Stimulated activated naive B cell treated with anti-CD40 and anti-IgM and Interleukin-4, amounts not matched to agents 10 μg/mL and 1 μg/mL and 100 μg/mL, for 72 hours (primary cell): Measurements from ENCODE around the gene AP3S1.

Source experiments
- ATAC-seq, 2 donors: fragments of 150-1000 bp; cut with Tn5 transposase; replicated peaks; 2 replicates each; pipeline ENCODE4 v1.10.0; 2021; ENCODE audit warnings: moderate library complexity in 1 of 2
- DNase-seq: peaks from one replicate; pipeline ENCODE4 v3.0.0; 2021
- H3K27ac Mint-ChIP-seq: one replicate; pipeline ENCODE4 v1.8.0; 2022; ENCODE audit warnings: mild to moderate bottlenecking, mixed read lengths
- H3K27me3 Mint-ChIP-seq, 2 donors: one replicate each; pipeline ENCODE4 v1.8.0; 2022; ENCODE audit warnings: mixed read lengths in 2 of 2
- H3K36me3 Mint-ChIP-seq, 2 donors: one replicate each; pipeline ENCODE4 v1.8.0; 2022; ENCODE audit warnings: mixed read lengths in 2 of 2, mild to moderate bottlenecking in 1 of 2
- H3K4me1 Mint-ChIP-seq, 2 donors: one replicate each; pipeline ENCODE4 v1.8.0; 2022; ENCODE audit warnings: mixed read lengths in 2 of 2, mild to moderate bottlenecking in 1 of 2
- H3K4me3 Mint-ChIP-seq, 2 donors: one replicate each; pipeline ENCODE4 v1.8.0; 2022; ENCODE audit warnings: mild to moderate bottlenecking in 2 of 2, mixed read lengths in 2 of 2, moderate library complexity in 1 of 2
- H3K9me3 Mint-ChIP-seq, 2 donors: one replicate each; pipeline ENCODE4 v1.8.0; 2022; ENCODE audit warnings: mixed read lengths in 2 of 2, mild to moderate bottlenecking in 1 of 2

AP3S1 gene

GRCh38 chr5:115842089-115842935, 577 bp downstream of the AP3S1 start:
- no peaks in the 10 kb centered on the region for H3K9me3 Mint-ChIP-seq
- peak; percentile 43 to 44 for ATAC-seq
- peak overlapping the region; percentile 94 to 98 for H3K4me3 Mint-ChIP-seq
- H3K27ac Mint-ChIP-seq = peak overlapping the region; percentile 95
- peaks cover 21 to 50% of the 10 kb centered on the region in 2 donors for H3K4me1 Mint-ChIP-seq
- H3K27me3 Mint-ChIP-seq = no peaks in the 10 kb centered on the region
- no peak for DNase-seq
- peaks cover 4 to 5% of the 10 kb centered on the region in 2 donors for H3K36me3 Mint-ChIP-seq

GRCh38 chr5:115842952-115843351, 1.2 kb downstream of the AP3S1 start:
- Mint-ChIP-seq H3K36me3 (peaks cover 4 to 5% of the 10 kb centered on the region in 2 donors), H3K27me3 (no peaks in the 10 kb centered on the region), H3K9me3 (no peaks in the 10 kb centered on the region), H3K4me3 (peak overlapping the region; percentile 94 to 98), H3K4me1 (peaks cover 21 to 50% of the 10 kb centered on the region in 2 donors), H3K27ac (no peak overlapping the region)
- no peak for ATAC-seq
- no peak for DNase-seq

DNA sequence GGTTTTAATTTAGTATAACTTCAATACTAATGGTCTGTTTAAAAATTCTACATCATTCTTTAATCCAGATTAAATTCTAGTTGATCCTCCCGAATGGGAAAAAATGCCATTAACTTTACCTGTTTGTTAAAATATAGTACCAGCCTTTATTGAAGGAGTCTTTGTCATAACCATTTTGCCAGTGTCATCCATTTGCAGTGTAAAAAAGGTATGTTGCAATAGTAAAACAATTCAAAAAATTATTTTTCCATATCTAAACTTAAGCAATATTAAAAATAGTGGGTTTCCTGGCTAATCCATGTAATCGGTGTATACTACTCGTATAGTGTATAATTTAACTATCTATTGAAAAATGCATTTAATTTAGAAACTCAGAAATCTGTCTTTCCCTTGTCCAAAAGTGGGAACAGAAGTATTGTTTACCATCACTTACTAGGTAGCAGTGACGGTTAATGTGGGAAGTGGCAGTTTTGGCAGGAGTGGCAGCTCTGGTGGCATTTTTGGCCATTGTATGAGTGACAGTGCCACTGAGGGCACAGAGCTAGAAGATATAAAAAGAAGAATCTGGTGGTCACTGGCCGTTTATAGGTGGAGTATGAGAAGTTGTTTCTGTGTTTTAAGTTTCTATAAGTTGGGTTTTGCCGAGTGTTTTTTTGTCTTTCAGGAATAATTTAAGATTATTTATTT, 1.9 kb downstream of the AP3S1 start:
- Mint-ChIP-seq H3K4me3 (no peak overlapping the region), H3K9me3 (no peaks in the 10 kb centered on the region), H3K27ac (no peak overlapping the region), H3K36me3 (peaks cover 4 to 5% of the 10 kb centered on the region in 2 donors), H3K4me1 (peaks cover 21 to 49% of the 10 kb centered on the region in 2 donors), H3K27me3 (no peaks in the 10 kb centered on the region)
- DNase-seq (no peak), ATAC-seq (no peak)

DNA sequence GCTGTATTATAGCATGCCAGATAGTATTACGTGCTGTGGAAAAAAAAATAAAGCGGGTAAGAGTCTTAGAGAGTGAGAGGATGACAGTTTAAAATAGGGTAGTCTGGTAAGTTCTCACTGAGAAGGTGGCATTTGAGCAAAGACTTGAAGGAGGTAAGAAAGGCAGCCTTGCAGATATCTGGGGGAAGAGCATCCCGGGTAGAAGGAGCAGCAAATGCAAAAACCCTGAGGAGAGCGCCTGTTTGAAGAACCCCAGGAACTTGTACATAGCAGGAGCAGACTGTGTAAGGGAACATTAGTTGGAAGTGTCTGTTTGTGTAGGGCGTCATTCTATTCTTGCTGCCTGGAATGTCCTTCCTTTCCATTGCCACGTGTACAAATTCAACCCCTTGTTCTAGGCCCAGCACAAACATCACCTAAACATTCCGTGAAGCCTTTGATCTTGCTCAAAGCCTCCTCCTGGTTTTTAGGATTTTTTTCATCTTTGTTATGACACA, 2.6 kb downstream of the AP3S1 start:
- Mint-ChIP-seq H3K36me3 (peaks cover 3 to 4% of the 10 kb centered on the region in 2 donors), H3K4me1 (peaks cover 21 to 42% of the 10 kb centered on the region in 2 donors), H3K27me3 (no peaks in the 10 kb centered on the region), H3K9me3 (no peaks in the 10 kb centered on the region), H3K4me3 (no peak overlapping the region), H3K27ac (no peak overlapping the region)
- no peak for ATAC-seq
- no peak for DNase-seq

- ATAC-seq (no peak), DNase-seq (no peak)
- Mint-ChIP-seq H3K36me3 (no peaks in the 10 kb centered on the region), H3K27ac (no peak overlapping the region), H3K27me3 (no peaks in the 10 kb centered on the region), H3K4me3 (no peak overlapping the region), H3K9me3 (no peaks in the 10 kb centered on the region), H3K4me1 (peaks cover 18 to 36% of the 10 kb centered on the region in 2 donors)
Observed at GRCh38 chr5:115847290-115847689, 5.6 kb downstream of the AP3S1 start.

GRCh38 chr5:115849258-115849798, 7.6 kb downstream of the AP3S1 start:
- Mint-ChIP-seq H3K4me1 (peaks cover 10 to 29% of the 10 kb centered on the region in 2 donors), H3K36me3 (peaks cover 9 to 11% of the 10 kb centered on the region in 2 donors), H3K27me3 (no peaks in the 10 kb centered on the region), H3K27ac (no peak overlapping the region), H3K9me3 (peaks cover 9 to 10% of the 10 kb centered on the region in 2 donors), H3K4me3 (no peak overlapping the region)
- DNase-seq (no peak), ATAC-seq (no peak)

GRCh38 chr5:115850744-115851416, 9.1 kb downstream of the AP3S1 start:
- H3K27me3 Mint-ChIP-seq = no peaks in the 10 kb centered on the region
- DNase-seq = no peak

GRCh38 chr5:115854139-115854538, 12.4 kb downstream of the AP3S1 start:
- Mint-ChIP-seq H3K36me3 (peaks cover 9 to 12% of the 10 kb centered on the region in 2 donors), H3K4me3 (no peak overlapping the region), H3K9me3 (peaks cover 9 to 10% of the 10 kb centered on the region in 2 donors), H3K27ac (no peak overlapping the region), H3K27me3 (no peaks in the 10 kb centered on the region), H3K4me1 (peaks cover 13 to 42% of the 10 kb centered on the region in 2 donors)
- ATAC-seq = no peak
- no peak for DNase-seq

More at GRCh38 chr5:115850744-115851416, 9.1 kb downstream of the AP3S1 start:
- no peak overlapping the region for H3K4me3 Mint-ChIP-seq
- H3K9me3 Mint-ChIP-seq = peaks cover 9 to 10% of the 10 kb centered on the region in 2 donors
- H3K4me1 Mint-ChIP-seq = peaks cover 3 to 22% of the 10 kb centered on the region in 2 donors
- ATAC-seq = no peak
- peaks cover 9 to 12% of the 10 kb centered on the region in 2 donors for H3K36me3 Mint-ChIP-seq
- H3K27ac Mint-ChIP-seq = no peak overlapping the region

GRCh38 chr5:115855959-115856358, 14.2 kb downstream of the AP3S1 start:
- Mint-ChIP-seq H3K27me3 (no peaks in the 10 kb centered on the region), H3K4me3 (no peak overlapping the region), H3K27ac (no peak overlapping the region), H3K36me3 (peaks cover 11 to 13% of the 10 kb centered on the region in 2 donors), H3K9me3 (peaks cover 9 to 10% of the 10 kb centered on the region in 2 donors), H3K4me1 (peaks cover 14 to 37% of the 10 kb centered on the region in 2 donors)
- DNase-seq (no peak), ATAC-seq (no peak)

- Mint-ChIP-seq H3K4me3 (no peak overlapping the region), H3K4me1 (peaks cover 16 to 40% of the 10 kb centered on the region in 2 donors), H3K27me3 (no peaks in the 10 kb centered on the region), H3K36me3 (peaks cover 14 to 15% of the 10 kb centered on the region in 2 donors), H3K27ac (no peak overlapping the region), H3K9me3 (peaks cover 9 to 10% of the 10 kb centered on the region in 2 donors)
- no peak for ATAC-seq
- DNase-seq = no peak
Observed at GRCh38 chr5:115857057-115857479, 15.3 kb downstream of the AP3S1 start.

DNA sequence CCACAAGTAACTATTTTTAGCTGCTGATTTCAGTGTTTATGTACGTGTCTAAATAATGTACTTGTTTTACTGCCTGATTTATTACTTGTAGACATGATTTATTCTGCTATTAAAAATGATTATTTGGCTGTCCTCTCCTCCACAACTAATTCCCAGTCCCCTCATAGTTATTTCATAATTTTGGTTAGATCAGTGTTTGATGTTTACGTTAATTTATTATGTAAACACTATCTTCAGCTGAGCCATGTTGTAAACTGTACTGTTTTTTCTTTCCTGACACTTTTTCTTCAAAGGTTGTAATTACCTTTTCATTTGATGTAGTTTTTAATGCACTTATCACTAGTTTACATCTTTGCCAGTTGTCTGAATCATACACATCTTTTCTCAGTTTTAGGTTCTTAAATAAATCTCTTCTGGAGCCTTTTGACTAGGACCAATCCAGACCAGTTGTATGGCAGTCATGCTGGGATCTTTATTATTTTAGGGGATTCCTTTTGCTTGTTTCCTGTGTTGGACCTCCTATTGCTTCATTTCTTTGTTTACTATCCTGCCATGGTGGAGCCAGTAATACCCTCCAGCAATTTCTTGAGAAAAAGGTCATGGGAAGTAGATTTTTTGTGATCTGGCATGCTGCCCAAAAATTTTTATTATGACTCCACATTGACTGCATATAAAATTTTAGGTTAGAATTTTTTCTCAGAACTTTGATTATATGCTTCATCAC, 16.1 kb downstream of the AP3S1 start:
- H3K36me3 Mint-ChIP-seq = peaks cover 14 to 15% of the 10 kb centered on the region in 2 donors
- H3K27me3 Mint-ChIP-seq = no peaks in the 10 kb centered on the region
- peaks cover 9 to 10% of the 10 kb centered on the region in 2 donors for H3K9me3 Mint-ChIP-seq
- H3K4me3 Mint-ChIP-seq = no peak overlapping the region
- DNase-seq = no peak
- H3K27ac Mint-ChIP-seq = no peak overlapping the region
- peaks cover 16 to 40% of the 10 kb centered on the region in 2 donors for H3K4me1 Mint-ChIP-seq
- ATAC-seq = no peak

GRCh38 chr5:115858396-115858795, 16.7 kb downstream of the AP3S1 start:
- Mint-ChIP-seq H3K36me3 (peaks cover 11 to 12% of the 10 kb centered on the region in 2 donors), H3K4me1 (peaks cover 16 to 37% of the 10 kb centered on the region in 2 donors), H3K9me3 (peaks cover 7% of the 10 kb centered on the region in 2 donors), H3K27ac (no peak overlapping the region), H3K4me3 (peak overlapping the region; percentile 51 to 53), H3K27me3 (no peaks in the 10 kb centered on the region)
- ATAC-seq (no peak), DNase-seq (no peak)

DNA sequence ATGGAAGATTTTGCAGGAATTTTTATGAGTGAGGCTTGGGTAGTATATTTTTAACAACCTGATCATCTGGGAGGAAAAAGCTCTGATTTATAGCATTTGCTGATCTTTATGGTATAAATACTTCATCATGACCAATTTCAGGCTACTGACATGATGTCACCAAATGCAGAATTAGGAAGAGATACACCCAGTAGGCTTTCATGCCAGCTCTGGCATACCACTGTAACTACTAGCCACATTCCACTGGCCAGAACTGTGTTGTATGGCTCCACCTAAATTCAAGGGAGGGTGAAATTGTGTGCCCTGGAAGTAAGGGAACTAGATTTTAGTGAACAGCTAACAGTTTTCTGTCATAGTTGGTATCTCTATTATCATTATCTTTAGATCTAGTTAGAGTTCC, 17.6 kb downstream of the AP3S1 start:
- peaks cover 16 to 31% of the 10 kb centered on the region in 2 donors for H3K4me1 Mint-ChIP-seq
- H3K4me3 Mint-ChIP-seq = no peak overlapping the region
- no peak overlapping the region for H3K27ac Mint-ChIP-seq
- ATAC-seq (no peak), DNase-seq (no peak)
- H3K36me3 Mint-ChIP-seq = peaks cover 4% of the 10 kb centered on the region in 2 donors
- H3K27me3 Mint-ChIP-seq = no peaks in the 10 kb centered on the region
- no peaks in the 10 kb centered on the region for H3K9me3 Mint-ChIP-seq
